T-helper 9 cell (primary cell): ENCODE data around the gene RNASE12.
"Not testable (repeated sequence)": the region's sequence is repeated elsewhere in the genome, so short reads cannot be mapped to it uniquely, and the experiment has no call there.

Source experiments
- DNase-seq: peaks from one replicate; pipeline ENCODE4 v3.0.0-alpha.2; 2020
- total RNA-seq, 2 donors: gene quantifications; one replicate each; lab custom pipeline; 2026; lab: John Stamatoyannopoulos, UW

RNASE12 gene, protein sequence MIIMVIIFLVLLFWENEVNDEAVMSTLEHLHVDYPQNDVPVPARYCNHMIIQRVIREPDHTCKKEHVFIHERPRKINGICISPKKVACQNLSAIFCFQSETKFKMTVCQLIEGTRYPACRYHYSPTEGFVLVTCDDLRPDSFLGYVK
- total RNA-seq: 0 reads per million in 2 donors

GRCh38 chr14:20591235-20591634 lies at the start of gene RNASE12:
Gene RNASE12, minus strand, starts transcription at chr14:20591376. Its CDS starts 653 bp downstream, at chr14:20590723.
- no peak for DNase-seq

GRCh38 chr14:20632831-20633691 lies 41.9 kb upstream of the RNASE12 start:
- DNase-seq: peak; percentile 48

DNA sequence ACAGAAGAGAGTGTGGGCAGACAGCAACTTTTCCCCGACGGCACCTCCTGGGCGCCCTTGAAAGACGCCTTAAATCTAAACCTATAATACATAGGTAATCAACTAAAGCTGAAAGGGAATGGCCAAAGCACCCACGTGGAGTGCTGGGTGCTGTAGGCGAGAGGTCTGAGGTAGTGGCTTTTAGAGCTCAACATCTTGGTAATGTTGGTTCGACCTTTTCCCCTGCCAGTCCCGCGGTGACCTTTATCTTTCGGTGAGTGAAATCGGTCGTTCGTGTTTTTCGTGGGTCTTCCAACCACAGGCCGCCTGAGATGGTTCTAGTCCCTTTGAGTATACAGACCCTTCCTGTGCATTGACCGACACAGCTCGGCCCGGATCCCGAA lies 41.3 kb upstream of the RNASE12 start:
- no peak for DNase-seq

GRCh38 chr14:20631880-20632389 lies 40.8 kb upstream of the RNASE12 start:
- DNase-seq: peak; percentile 10

DNA sequence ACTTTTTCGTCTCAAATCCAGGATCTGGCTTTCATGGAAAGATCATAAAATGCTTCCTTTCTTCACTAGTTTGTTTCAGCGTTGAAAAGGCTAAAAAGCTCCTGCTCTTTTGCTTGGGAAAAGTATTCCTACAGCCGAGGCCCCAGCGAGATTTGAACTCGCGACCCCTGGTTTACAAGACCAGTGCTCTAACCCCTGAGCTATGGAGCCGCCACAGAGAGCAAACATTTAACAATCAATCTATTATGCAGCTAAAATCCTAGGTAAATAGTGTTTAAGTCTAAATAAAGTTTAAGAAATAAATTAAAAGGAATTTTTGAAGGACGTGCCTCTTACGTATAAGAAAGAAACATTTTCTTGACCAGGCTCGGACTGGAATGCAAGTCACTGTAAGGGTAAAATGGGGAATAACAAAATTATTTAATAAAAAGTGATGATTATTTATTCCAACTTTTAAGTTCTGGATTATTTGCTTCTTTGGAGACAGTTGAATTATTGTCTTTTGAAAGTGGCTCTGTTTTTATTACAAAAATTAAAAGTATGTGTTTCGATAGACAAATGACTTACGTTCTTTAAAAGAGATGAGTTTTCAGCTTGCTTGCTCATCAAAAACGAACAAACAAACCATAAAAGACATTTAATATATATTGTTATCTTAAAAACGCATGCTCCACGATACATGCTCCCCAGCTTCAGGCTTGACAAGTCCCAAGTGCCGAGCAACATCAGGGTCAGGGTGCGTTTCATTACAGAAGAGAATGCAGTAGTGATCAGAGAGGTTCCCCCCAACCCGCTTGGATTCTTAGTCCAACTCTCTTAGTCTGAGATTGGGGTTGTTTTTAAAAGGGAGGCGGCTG lies 40.1 kb upstream of the RNASE12 start:
- peak; percentile 52 for DNase-seq

DNA sequence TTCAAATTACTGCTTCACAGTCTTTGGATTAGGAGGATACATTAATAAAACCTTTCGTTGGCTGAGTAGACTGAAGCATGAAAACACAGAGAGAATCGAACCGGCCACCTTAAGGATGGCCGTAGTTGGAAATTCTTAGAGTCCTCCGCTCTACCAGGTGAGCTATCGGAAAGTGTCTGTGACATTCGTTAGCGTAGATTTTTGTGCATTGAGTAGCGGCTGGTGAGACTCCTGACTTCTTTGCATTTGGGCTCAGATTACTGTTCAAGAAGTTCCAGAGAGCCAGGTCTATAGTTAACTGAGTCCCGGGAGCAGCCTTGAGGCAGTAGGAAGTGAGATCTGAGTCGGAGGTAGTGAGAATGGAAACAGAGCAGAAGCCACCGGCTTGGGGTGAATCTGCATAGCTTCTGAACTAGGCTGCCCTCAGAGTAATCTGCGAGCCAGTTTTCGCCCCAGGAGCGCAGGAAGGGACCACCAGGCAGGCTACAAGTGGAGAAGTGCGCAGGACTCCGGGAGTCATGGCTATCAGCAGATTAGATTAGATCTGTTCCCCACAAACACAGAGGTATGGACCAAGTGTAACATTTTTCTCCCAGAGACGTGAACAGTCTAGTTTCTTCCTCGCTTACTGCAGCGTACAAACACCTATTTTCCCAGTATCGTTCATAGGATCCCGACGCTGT lies 39.3 kb upstream of the RNASE12 start:
- DNase-seq: peak; percentile 15

DNA sequence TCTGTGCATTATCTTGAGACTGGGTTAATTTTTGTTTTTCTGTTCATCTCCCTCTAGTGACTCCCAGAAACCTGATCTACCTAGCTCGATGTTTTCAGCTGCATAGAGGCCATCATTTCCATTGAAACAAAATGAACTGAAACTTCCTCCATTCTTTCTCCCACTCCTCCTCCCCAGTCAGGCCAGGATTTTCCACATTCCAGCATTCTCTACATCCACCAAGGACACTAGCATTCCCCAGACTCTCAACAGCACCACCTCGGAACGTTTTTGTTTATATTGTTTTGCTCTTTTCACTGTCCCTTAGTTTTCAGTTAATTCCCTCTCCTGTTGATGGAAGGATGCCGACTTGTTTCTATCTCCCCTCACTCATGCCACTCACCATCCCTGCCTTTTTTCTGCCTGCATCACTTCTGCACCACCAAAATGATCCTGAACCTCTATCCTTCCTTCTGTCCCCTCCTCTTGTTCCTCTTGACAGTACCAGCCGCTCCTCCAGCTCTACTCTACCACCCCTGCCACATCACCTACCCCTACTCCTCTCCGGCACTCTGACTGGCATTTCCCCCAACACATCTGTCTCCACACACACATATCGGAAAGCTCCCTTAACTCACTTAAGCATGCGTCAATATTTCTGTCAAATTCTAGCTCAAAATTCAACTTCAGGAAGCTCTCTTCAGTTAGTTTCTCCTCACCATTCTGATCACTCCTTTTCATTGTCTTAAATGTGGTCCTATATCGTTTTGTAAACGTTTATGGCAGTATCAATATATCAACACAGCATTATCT lies 37.1 kb upstream of the RNASE12 start:
- DNase-seq: no peak

DNA sequence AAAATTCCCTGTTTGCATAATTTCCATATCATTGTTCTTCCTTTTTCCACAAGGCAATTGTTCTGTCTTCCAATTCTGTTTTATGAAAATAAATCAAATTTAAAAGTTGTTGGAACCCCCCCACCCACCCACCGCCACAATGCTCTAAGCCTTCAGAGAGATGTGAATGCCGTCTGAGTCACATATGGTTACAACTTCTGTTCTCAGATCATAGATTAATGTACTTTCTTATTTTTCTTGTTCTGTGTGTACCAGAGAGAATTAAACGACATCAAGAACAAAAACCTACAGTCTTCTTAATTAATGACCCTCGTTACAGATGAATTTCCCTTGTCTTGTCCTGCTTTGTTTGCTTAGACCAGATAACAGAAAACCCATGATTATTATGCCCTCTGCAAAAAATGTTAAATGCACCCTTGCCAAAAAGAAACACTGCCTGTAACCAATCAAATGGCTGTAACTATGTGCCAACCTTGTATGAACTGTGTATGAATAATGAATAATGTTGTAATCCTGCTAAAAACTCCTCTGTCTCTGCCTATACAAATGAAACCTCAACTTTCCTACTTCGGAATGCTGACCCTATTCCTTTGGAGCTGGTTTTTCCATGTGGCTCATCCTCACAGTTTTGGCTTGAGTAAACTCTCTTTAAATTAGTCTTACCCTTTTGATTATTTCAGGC lies 36.3 kb upstream of the RNASE12 start:
- no peak for DNase-seq

DNA sequence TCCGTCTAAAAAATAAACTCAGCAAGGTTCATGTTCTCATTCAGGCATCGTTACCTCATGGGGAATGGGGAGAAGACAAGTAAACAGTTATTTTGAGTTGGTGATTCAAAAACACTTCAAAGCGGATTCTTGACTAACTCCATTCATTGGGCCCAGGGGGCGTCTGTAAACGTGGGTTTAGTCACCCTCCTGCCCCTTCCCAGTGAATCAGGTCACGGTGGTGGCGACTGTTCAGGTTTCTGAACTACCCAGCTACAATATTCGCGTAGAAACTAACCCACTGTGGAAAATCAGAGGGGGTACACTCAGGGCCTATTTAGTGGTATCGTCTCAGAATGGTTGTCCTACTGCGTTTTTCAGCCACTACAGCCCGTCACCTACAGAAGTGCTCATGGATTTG lies 35.1 kb upstream of the RNASE12 start:
- no peak for DNase-seq

GRCh38 chr14:20624495-20625070 lies 33.4 kb upstream of the RNASE12 start:
- peak; percentile 44 for DNase-seq

DNA sequence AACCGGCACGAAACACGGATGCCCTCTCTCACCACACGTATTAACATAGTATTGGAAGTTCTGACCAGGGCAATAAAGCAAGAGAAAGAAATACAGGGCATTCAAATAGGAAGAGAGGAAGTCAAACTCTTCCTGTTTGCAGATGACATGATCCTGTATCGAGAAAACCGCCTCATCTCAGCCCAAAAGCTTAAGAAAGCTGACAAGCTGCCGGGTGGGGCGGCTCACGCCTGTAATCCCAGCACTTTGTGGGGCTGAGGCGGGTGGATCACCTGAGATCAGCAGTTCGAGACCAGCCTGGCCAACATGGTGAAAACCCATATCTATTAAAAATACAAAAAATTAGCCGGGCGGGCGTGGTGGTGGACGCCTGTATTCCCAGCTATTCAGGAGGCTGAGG lies 32.6 kb upstream of the RNASE12 start:
- DNase-seq: no peak

DNA sequence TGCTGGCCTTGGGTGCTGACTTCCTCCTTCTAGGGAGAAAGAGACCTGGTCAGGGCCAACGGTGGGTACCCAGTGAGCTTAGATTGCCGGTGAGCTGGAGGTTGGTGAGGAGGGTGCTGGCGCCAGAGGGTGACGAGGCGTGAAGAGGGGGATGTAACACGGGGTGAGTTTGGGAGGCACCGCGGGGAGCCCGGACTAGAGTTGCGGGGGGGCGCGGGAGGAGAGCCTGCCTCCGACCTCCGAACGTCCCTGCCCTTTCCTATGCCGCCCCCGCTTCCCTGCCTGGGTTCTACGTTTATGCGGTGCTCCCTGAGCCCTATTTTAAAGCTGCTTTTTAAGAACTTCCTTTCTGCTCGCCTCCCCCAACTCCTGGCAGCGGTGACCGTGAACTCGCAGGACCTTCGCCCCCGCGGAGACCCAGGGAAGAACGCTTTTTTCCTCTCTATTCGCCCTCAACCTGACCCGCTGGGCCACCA lies 31.7 kb upstream of the RNASE12 start:
- DNase-seq: no peak

GRCh38 chr14:20620798-20621478 lies 29.8 kb upstream of the RNASE12 start:
- no peak for DNase-seq

DNA sequence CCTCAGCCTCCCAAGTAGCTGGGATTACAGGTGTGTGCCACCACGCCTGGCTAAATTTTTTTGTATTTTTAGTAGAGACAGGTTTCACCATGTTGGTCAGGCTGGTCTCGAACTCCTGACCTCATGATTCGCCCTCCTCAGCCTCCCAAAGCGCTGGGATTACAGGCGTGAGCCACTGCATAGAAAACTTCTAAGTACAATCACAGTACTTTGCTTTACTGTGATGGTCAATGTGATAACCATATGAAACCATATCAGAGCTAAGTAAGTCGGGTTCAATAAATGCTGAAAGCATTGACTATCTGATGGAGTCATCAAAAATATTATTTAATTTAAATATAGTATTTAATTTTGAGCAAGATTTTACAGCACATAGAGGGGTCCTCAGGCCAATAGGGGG lies 28.5 kb upstream of the RNASE12 start:
- DNase-seq: not testable (repeated sequence)

- DNase-seq: no peak
Measured at GRCh38 chr14:20618271-20618749, 27.1 kb upstream of the RNASE12 start.

GRCh38 chr14:20617138-20618003 lies 26.2 kb upstream of the RNASE12 start:
- no peak for DNase-seq

GRCh38 chr14:20615996-20616395 lies 24.8 kb upstream of the RNASE12 start:
- DNase-seq: no peak

DNA sequence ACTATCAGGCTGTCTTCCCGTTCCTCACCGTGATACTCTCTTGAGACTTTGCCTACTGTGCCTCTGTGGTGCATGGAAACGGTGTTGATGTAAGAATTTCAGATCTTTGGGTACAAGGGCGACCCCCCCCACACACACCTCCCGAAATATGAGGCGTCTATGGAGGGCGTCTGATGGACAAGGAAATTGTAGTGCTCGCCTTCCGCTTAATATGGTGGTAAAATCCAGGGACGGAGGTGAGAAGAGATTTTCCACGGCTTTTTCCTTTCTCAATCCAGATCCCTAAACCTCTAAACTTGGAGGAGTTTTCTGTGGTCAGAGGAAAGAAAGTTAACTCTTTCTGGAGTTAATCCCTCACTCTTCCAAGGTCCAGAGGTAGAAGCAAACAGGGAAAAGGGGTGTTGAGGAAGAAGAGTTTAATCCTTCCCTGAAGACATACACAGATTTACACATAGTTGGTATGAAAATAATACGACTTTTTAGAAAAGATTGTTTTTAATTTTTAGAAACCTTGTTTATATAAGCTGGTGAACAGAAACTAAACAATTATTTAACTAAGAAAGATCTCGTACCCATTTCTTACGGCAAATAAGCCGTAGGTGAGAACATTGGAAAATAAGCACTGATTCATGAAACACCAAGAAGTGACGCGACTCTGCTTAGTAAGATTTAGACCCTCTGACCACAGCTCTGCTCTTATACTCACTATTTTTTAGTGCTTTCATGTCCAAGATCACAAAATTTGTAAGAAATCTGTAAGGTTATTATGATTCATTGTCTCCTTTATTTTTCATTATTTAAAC lies 23.1 kb upstream of the RNASE12 start:
- no peak for DNase-seq
